Keratinocyte (primary cell): ENCODE results near the gene DCP2. TPM values are rescaled to one million over a fixed set of nuclear protein-coding genes. Genes with fewer than 3 reads are reported as not detected.
A peak's percentile ranks its signal among the peaks of the same experiment; 100 is the strongest.

ENCODE experiments used
- DNase-seq: peaks from one replicate; pipeline ENCODE4 v3.0.0-alpha.2; 2011; ENCODE audit warnings: low read depth, missing footprints, low spot score
- FAIRE-seq: peaks from 2 replicates; lab custom pipeline; 2011; peaks lifted over from hg19 to GRCh38; lab: Jason Lieb, UNC
- H2AFZ ChIP-seq: 2 replicates; pipeline ENCODE4 v1.6.0; 2012; ENCODE audit warnings: low read length, control low read depth, inconsistent platforms; ENCODE audit not compliant: control insufficient read depth
- H3K27ac ChIP-seq: 2 replicates; pipeline ENCODE4 v1.5.1; 2011; ENCODE audit warnings: low read length; ENCODE audit not compliant: control insufficient read depth, insufficient read depth
- H3K27me3 ChIP-seq: 3 replicates; pipeline ENCODE4 v1.6.0; 2011; ENCODE audit warnings: low read length; ENCODE audit not compliant: control insufficient read depth, insufficient read depth; ENCODE audit errors: extremely low read depth
- H3K36me3 ChIP-seq, 2 experiments: 2 replicates in 1 of 2; 3 replicates in 1 of 2; pipeline ENCODE4 v1.5.1; 2011; ENCODE audit warnings: low read length in 2 of 2, mild to moderate bottlenecking in 1 of 2; ENCODE audit not compliant: control insufficient read depth in 2 of 2, insufficient read depth in 2 of 2; ENCODE audit errors: extremely low read depth in 1 of 2
- H3K4me1 ChIP-seq: 3 replicates; pipeline ENCODE4 v1.5.1; 2011; ENCODE audit warnings: low read length; ENCODE audit not compliant: control insufficient read depth, insufficient read depth; ENCODE audit errors: extremely low read depth
- H3K4me2 ChIP-seq: 3 replicates; pipeline ENCODE4 v1.6.0; 2011; ENCODE audit warnings: low read depth, low read length; ENCODE audit not compliant: control insufficient read depth, insufficient read depth; ENCODE audit errors: extremely low read depth
- H3K4me3 ChIP-seq, 3 experiments: fragments of 200-600 bp in 1 of 3; sonication (generic) in 1 of 3; 2 replicates in 2 of 3; 3 replicates in 1 of 3; pipeline ENCODE4 v1.5.1; 2011 to 2016; ENCODE audit warnings: low read length in 3 of 3, mild to moderate bottlenecking in 3 of 3, control low read depth in 2 of 3, inconsistent platforms in 1 of 3, low read depth in 1 of 3, mixed read lengths in 1 of 3, mixed run types in 1 of 3, moderate library complexity in 1 of 3; ENCODE audit not compliant: control insufficient read depth in 2 of 3, insufficient read depth in 2 of 3; ENCODE audit errors: extremely low read depth in 1 of 3
- H3K79me2 ChIP-seq: 2 replicates; pipeline ENCODE4 v1.6.0; 2012; ENCODE audit warnings: low read length; ENCODE audit not compliant: control insufficient read depth, insufficient read depth
- H3K9ac ChIP-seq: 3 replicates; pipeline ENCODE4 v1.6.0; 2011; ENCODE audit warnings: low read length; ENCODE audit not compliant: control insufficient read depth, insufficient read depth; ENCODE audit errors: extremely low read depth
- H3K9me1 ChIP-seq: 3 replicates; pipeline ENCODE4 v1.6.0; 2011; ENCODE audit warnings: low read length; ENCODE audit not compliant: control insufficient read depth, insufficient read depth; ENCODE audit errors: extremely low read depth
- H3K9me3 ChIP-seq: 2 replicates; pipeline ENCODE4 v1.5.1; 2012; ENCODE audit warnings: low read depth, low read length; ENCODE audit not compliant: control insufficient read depth
- H4K20me1 ChIP-seq: 3 replicates; pipeline ENCODE4 v1.6.0; 2011; ENCODE audit warnings: low read length; ENCODE audit not compliant: control insufficient read depth, insufficient read depth; ENCODE audit errors: extremely low read depth
- EZH2 ChIP-seq: IDR thresholded peaks from one replicate; pipeline ENCODE4 v1.6.1; 2012; ENCODE audit warnings: inconsistent platforms, mild to moderate bottlenecking, low read length, moderate library complexity
- dilution Hi-C: fragments of 300-500 bp; cut with MboI; formaldehyde crosslinking; loops from one replicate; pipeline ENCODE4 v1.7.0; 2020; ENCODE audit warnings: low sequenced_read_pairs; ENCODE audit not compliant: extremely low pct_ligation_motif_present
- polyA plus RNA-seq, 5 experiments: library from polyadenylated mRNA; depleted of rRNA in 3 of 5; stranded (reverse) in 3 of 5; stranded (forward) in 1 of 5; unstranded in 1 of 5; fragments of >200 nt; gene quantifications; 1 replicate in 1 of 5; 2 replicates in 3 of 5; 3 replicates in 1 of 5; pipeline versions ENCODE4 v1.2.1 to v1.2.3, GENCODE V29; 2011 to 2012; ENCODE audit warnings: missing spikeins in 2 of 5, low read depth in 1 of 5, low replicate concordance in 1 of 5
- TF ChIP-seq, protein P1 (sequence below), 3 experiments: IDR thresholded peaks in 1 of 3; conservative IDR thresholded peaks in 1 of 3; optimal IDR thresholded peaks in 1 of 3; 2 replicates in 2 of 3; 3 replicates in 1 of 3; pipeline versions ENCODE3 to v1.5.1; 2011; ENCODE audit warnings: low read length in 3 of 3, mild to moderate bottlenecking in 3 of 3, moderate library complexity in 2 of 3, control low read depth in 1 of 3, inconsistent platforms in 1 of 3; ENCODE audit not compliant: insufficient read depth in 2 of 3; ENCODE audit errors: extremely low read depth in 1 of 3

DCP2 gene
- polyA plus RNA-seq, 1 donor (not counting 4 experiments of a cell fraction or from before 2014, with no cell fraction given): 11.8 TPM

- Histone ChIP-seq H3K36me3 (peaks cover 10 to 20% of the 10 kb centered on the region in 2 experiments), H3K27ac (peak overlapping the region; percentile 83)
Measured at GRCh38 chr5:113039229-113039933, 62.8 kb downstream of the DCP2 start.

DNA sequence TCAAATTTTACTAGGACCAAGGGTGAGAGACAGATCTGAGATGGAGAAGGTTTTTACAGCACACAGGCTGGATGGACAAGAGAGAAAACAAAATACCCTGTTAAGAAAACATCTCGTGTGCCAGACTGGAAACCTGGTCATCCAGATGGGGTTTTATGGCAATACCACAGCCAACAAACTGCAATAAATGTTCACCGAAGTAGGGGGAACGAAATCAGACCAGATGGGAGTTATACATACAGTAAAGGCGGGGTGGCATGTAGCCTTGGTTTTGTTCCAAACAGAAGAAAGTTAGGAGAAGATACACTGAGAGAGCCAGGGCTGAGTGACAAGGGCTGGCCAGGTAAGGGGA is 63.3 kb downstream of the DCP2 start:
- no peaks in the 10 kb centered on the region for H3K79me2 ChIP-seq

More at GRCh38 chr5:113039229-113039933, 62.8 kb downstream of the DCP2 start:
- dilution Hi-C loops: no loop called here
- Histone ChIP-seq H2AFZ (no peak overlapping the region), H3K9me3 (no peaks in the 10 kb centered on the region), H3K9ac (no peak overlapping the region), H3K9me1 (no peaks in the 10 kb centered on the region), H3K4me2 (no peak overlapping the region), H3K79me2 (no peaks in the 10 kb centered on the region), H3K4me3 (no peak overlapping the region), H4K20me1 (no peaks in the 10 kb centered on the region), H3K27me3 (no peaks in the 10 kb centered on the region), H3K4me1 (peaks cover 25% of the 10 kb centered on the region)
- FAIRE-seq: no peak
- TF ChIP-seq EZH2: no peak
- TF ChIP-seq, protein P1, sequence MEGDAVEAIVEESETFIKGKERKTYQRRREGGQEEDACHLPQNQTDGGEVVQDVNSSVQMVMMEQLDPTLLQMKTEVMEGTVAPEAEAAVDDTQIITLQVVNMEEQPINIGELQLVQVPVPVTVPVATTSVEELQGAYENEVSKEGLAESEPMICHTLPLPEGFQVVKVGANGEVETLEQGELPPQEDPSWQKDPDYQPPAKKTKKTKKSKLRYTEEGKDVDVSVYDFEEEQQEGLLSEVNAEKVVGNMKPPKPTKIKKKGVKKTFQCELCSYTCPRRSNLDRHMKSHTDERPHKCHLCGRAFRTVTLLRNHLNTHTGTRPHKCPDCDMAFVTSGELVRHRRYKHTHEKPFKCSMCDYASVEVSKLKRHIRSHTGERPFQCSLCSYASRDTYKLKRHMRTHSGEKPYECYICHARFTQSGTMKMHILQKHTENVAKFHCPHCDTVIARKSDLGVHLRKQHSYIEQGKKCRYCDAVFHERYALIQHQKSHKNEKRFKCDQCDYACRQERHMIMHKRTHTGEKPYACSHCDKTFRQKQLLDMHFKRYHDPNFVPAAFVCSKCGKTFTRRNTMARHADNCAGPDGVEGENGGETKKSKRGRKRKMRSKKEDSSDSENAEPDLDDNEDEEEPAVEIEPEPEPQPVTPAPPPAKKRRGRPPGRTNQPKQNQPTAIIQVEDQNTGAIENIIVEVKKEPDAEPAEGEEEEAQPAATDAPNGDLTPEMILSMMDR (optimal IDR thresholded peaks at IDR 0.05 in 1 of 3, IDR thresholded peaks at IDR 0.05 in 1 of 3, conservative IDR thresholded peaks at IDR 0.05 in 1 of 3; ENCODE audit: extremely low read depth in 1 of 3, insufficient read depth in 2 of 3, low read length in 3 of 3): no peak
- DNase-seq: no peak

More for the DNA sequence above, 63.3 kb downstream of the DCP2 start:
- Histone ChIP-seq H3K36me3 (peaks cover 10 to 20% of the 10 kb centered on the region in 2 experiments), H3K9me3 (no peaks in the 10 kb centered on the region), H3K9me1 (no peaks in the 10 kb centered on the region), H3K4me1 (peaks cover 24% of the 10 kb centered on the region), H3K27ac (peak overlapping the region; percentile 21), H4K20me1 (no peaks in the 10 kb centered on the region), H3K4me3 (no peak overlapping the region), H3K4me2 (no peak overlapping the region), H2AFZ (no peak overlapping the region), H3K9ac (no peak overlapping the region), H3K27me3 (no peaks in the 10 kb centered on the region)
- no peak for TF ChIP-seq EZH2
- TF ChIP-seq, protein P1 (optimal IDR thresholded peaks at IDR 0.05 in 1 of 3, IDR thresholded peaks at IDR 0.05 in 1 of 3, conservative IDR thresholded peaks at IDR 0.05 in 1 of 3; ENCODE audit: extremely low read depth in 1 of 3, insufficient read depth in 2 of 3, low read length in 3 of 3): no peak
- DNase-seq: no peak
- dilution Hi-C loops: no loop called here
- no peak for FAIRE-seq
